M059J (cell line): Measurements from ENCODE around the gene RBFOX2. TPM values are rescaled to one million over a fixed set of nuclear protein-coding genes. Genes with fewer than 3 reads are reported as not detected.
A peak's percentile ranks its signal among the peaks of the same experiment; 100 is the strongest.
"Not testable (repeated sequence)": the region's sequence is repeated elsewhere in the genome, so short reads cannot be mapped to it uniquely, and the experiment has no call there.

ENCODE experiments used
- DNase-seq: peaks from one replicate; pipeline ENCODE4 v3.0.0-alpha.2; 2012; ENCODE audit warnings: low read depth
- total RNA-seq: library from RNA; depleted of rRNA; stranded (reverse); fragments of >200 nt; shearing (Covaris generic); gene quantifications from 2 replicates; pipeline ENCODE4 v1.2.3, GENCODE V29; 2014; rRNA removed

Gene RBFOX2
- 59.6 and 78.5 TPM in 2 replicates for total RNA-seq

GRCh38 chr22:36028646-36029405 is at the start of gene RBFOX2:
RBFOX2 (minus strand) TSS chr22:36028824; CDS start chr22:36028425, 399 bp downstream.
- peak; percentile 91 for DNase-seq

GRCh38 chr22:36077271-36077670 is 48.6 kb upstream of the RBFOX2 start:
- DNase-seq, result peak; percentile 71

GRCh38 chr22:36075724-36076123 is 47.1 kb upstream of the RBFOX2 start:
- no peak for DNase-seq

- DNase-seq, result no peak
These were observed 46.6 kb upstream of the RBFOX2 start for GRCh38 chr22:36075230-36075629.

GRCh38 chr22:36073476-36073875 is 44.9 kb upstream of the RBFOX2 start:
- peak; percentile 77 for DNase-seq

GRCh38 chr22:36070645-36071044 is 42.0 kb upstream of the RBFOX2 start:
- not testable (repeated sequence) for DNase-seq

- no peak for DNase-seq
These were observed 40.7 kb upstream of the RBFOX2 start for GRCh38 chr22:36069368-36069767.

GRCh38 chr22:36068776-36069344 is 40.2 kb upstream of the RBFOX2 start:
- DNase-seq, result no peak

GRCh38 chr22:36067235-36067558 is 38.6 kb upstream of the RBFOX2 start:
- DNase-seq, result no peak

- DNase-seq, result peak; percentile 92
These were observed 37.3 kb upstream of the RBFOX2 start for GRCh38 chr22:36065775-36066544.

GRCh38 chr22:36065462-36065774 is 36.8 kb upstream of the RBFOX2 start:
- no peak for DNase-seq

GRCh38 chr22:36064358-36064757 is 35.7 kb upstream of the RBFOX2 start:
- no peak for DNase-seq

GRCh38 chr22:36056980-36057379 is 28.4 kb upstream of the RBFOX2 start:
- DNase-seq, result peak; percentile 40

- no peak for DNase-seq
These were observed 27.0 kb upstream of the RBFOX2 start for GRCh38 chr22:36055376-36056295.

- DNase-seq, result not testable (repeated sequence)
These were observed 25.8 kb upstream of the RBFOX2 start for GRCh38 chr22:36054446-36054845.

- DNase-seq, result no peak
These were observed 24.9 kb upstream of the RBFOX2 start for GRCh38 chr22:36053242-36054147.

GRCh38 chr22:36052505-36052941 is 23.9 kb upstream of the RBFOX2 start:
- DNase-seq, result peak; percentile 73

GRCh38 chr22:36049678-36049997 is 21.0 kb upstream of the RBFOX2 start:
- DNase-seq, result no peak

GRCh38 chr22:36048911-36049677 is 20.5 kb upstream of the RBFOX2 start:
- DNase-seq, result peak; percentile 45

- not testable (repeated sequence) for DNase-seq
These were observed 15.9 kb upstream of the RBFOX2 start for GRCh38 chr22:36044517-36044916.
